HFFc6 (cell line): Measurements from ENCODE around the gene CILP2. TPM values are rescaled to one million over a fixed set of nuclear protein-coding genes. Genes with fewer than 3 reads are reported as not detected.
A peak's percentile ranks its signal among the peaks of the same experiment; 100 is the strongest.

Experiments used
- DNase-seq: peaks from one replicate; pipeline ENCODE4 v3.0.0-alpha.2; 2018
- H3K27ac Mint-ChIP-seq: 2 replicates; pipeline ENCODE4 v1.8.0; 2020; ENCODE audit warnings: mild to moderate bottlenecking, mixed read lengths
- H3K27me3 Mint-ChIP-seq: 2 replicates; pipeline ENCODE4 v1.8.0; 2021; ENCODE audit warnings: mild to moderate bottlenecking, moderate library complexity, mixed read lengths; ENCODE audit not compliant: insufficient read depth
- H3K36me3 Mint-ChIP-seq: 2 replicates; pipeline ENCODE4 v1.8.0; 2021; ENCODE audit warnings: low read depth, mixed read lengths
- H3K4me1 Mint-ChIP-seq: 2 replicates; pipeline ENCODE4 v1.8.0; 2020; ENCODE audit warnings: low read depth, mixed read lengths
- H3K4me3 Mint-ChIP-seq: 2 replicates; pipeline ENCODE4 v1.8.0; 2020; ENCODE audit warnings: mild to moderate bottlenecking, moderate library complexity, mixed read lengths
- H3K9me3 Mint-ChIP-seq: 2 replicates; pipeline ENCODE4 v1.8.0; 2020; ENCODE audit warnings: mild to moderate bottlenecking, mixed read lengths
- CTCF ChIP-seq: fragments of 200-600 bp; sonication (generic); IDR thresholded peaks from 2 replicates; pipeline ENCODE4 v1.5.0; 2021; ENCODE audit warnings: antibody characterized with exemption, mild to moderate bottlenecking
- total RNA-seq, 6 experiments: library from RNA; stranded (reverse); fragmentation: NEBNext Ultra II Directional; extraction: Animal tissue kit (Norgen Biotek cat#: 25700); gene quantifications; 2 replicates in 1 of 6; 3 replicates in 5 of 6; pipeline ENCODE4 v1.2.3, GENCODE V29; 2021

Gene CILP2
- total RNA-seq, 6 experiments from 2014 or later = 0.09 to 0.28 (median 0.15) TPM

- TF ChIP-seq CTCF = no peak
- H3K36me3 Mint-ChIP-seq = no peaks in the 10 kb centered on the region
- peaks cover 6% of the 10 kb centered on the region for H3K27me3 Mint-ChIP-seq
- no peak overlapping the region for H3K27ac Mint-ChIP-seq
- peaks cover 5% of the 10 kb centered on the region for H3K4me1 Mint-ChIP-seq
- no peak overlapping the region for H3K4me3 Mint-ChIP-seq
- DNase-seq = no peak
- H3K9me3 Mint-ChIP-seq = no peaks in the 10 kb centered on the region
These were observed 13.8 kb downstream of the CILP2 start for GRCh38 chr19:19551853-19552192.

GRCh38 chr19:19552798-19553197 is 14.7 kb downstream of the CILP2 start:
- H3K27ac Mint-ChIP-seq = no peak overlapping the region
- H3K9me3 Mint-ChIP-seq = no peaks in the 10 kb centered on the region
- DNase-seq = no peak
- no peaks in the 10 kb centered on the region for H3K36me3 Mint-ChIP-seq
- H3K4me3 Mint-ChIP-seq = no peak overlapping the region
- H3K27me3 Mint-ChIP-seq = peaks cover 6% of the 10 kb centered on the region
- TF ChIP-seq CTCF = peak; percentile 79
- H3K4me1 Mint-ChIP-seq = peaks cover 5% of the 10 kb centered on the region

GRCh38 chr19:19553670-19554069 is 15.6 kb downstream of the CILP2 start:
- TF ChIP-seq CTCF = no peak
- Mint-ChIP-seq H3K4me3 (no peak overlapping the region), H3K27me3 (peaks cover 11% of the 10 kb centered on the region), H3K27ac (no peak overlapping the region), H3K36me3 (no peaks in the 10 kb centered on the region), H3K9me3 (no peaks in the 10 kb centered on the region), H3K4me1 (peaks cover 5% of the 10 kb centered on the region)
- DNase-seq = no peak

- no peak overlapping the region for H3K4me3 Mint-ChIP-seq
- peaks cover 11% of the 10 kb centered on the region for H3K27me3 Mint-ChIP-seq
- no peaks in the 10 kb centered on the region for H3K36me3 Mint-ChIP-seq
- peak; percentile 91 for TF ChIP-seq CTCF
- H3K9me3 Mint-ChIP-seq = no peaks in the 10 kb centered on the region
- peaks cover 5% of the 10 kb centered on the region for H3K4me1 Mint-ChIP-seq
- DNase-seq = no peak
- no peak overlapping the region for H3K27ac Mint-ChIP-seq
These were observed 16.3 kb downstream of the CILP2 start for GRCh38 chr19:19554074-19555023.

- no peak for TF ChIP-seq CTCF
- DNase-seq = no peak
- Mint-ChIP-seq H3K4me3 (no peak overlapping the region), H3K27ac (no peak overlapping the region), H3K9me3 (no peaks in the 10 kb centered on the region), H3K36me3 (no peaks in the 10 kb centered on the region), H3K27me3 (peaks cover 8% of the 10 kb centered on the region), H3K4me1 (no peaks in the 10 kb centered on the region)
These were observed 20.0 kb downstream of the CILP2 start for GRCh38 chr19:19558055-19558454.
